Nephron progenitor cell (in vitro differentiated cells): ENCODE results near the gene EP300.
"Not testable (repeated sequence)": the region's sequence is repeated elsewhere in the genome, so short reads cannot be mapped to it uniquely, and the experiment has no call there.

Experiments
- DNase-seq: peaks from one replicate; pipeline ENCODE4 v3.0.0; 2021
- H3K27ac Mint-ChIP-seq: 2 replicates; pipeline ENCODE4 v1.8.0; 2021; ENCODE audit warnings: mild to moderate bottlenecking, moderate library complexity, mixed read lengths
- H3K27me3 Mint-ChIP-seq: 2 replicates; pipeline ENCODE4 v1.8.0; 2021; ENCODE audit warnings: mild to moderate bottlenecking, low read depth, mixed read lengths; ENCODE audit not compliant: poor library complexity
- H3K36me3 Mint-ChIP-seq: 2 replicates; pipeline ENCODE4 v1.8.0; 2021; ENCODE audit warnings: low read depth, mixed read lengths
- H3K4me1 Mint-ChIP-seq: 2 replicates; pipeline ENCODE4 v1.8.0; 2021; ENCODE audit warnings: mixed read lengths
- H3K4me3 Mint-ChIP-seq: 2 replicates; pipeline ENCODE4 v1.8.0; 2021; ENCODE audit warnings: mild to moderate bottlenecking, moderate library complexity, mixed read lengths
- H3K9me3 Mint-ChIP-seq: 2 replicates; pipeline ENCODE4 v1.8.0; 2021; ENCODE audit warnings: mild to moderate bottlenecking, moderate library complexity, mixed read lengths
- CTCF ChIP-seq: fragments of 200-600 bp; sonication (generic); IDR thresholded peaks from 2 replicates; pipeline ENCODE4 v1.5.0; 2021; ENCODE audit warnings: antibody characterized with exemption

The EP300 gene

GRCh38 chr22:41096391-41096790 lies 4.0 kb downstream of the EP300 start:
- Mint-ChIP-seq H3K27me3 (no peaks in the 10 kb centered on the region), H3K4me1 (peaks cover 38% of the 10 kb centered on the region), H3K27ac (peak overlapping the region; percentile 27), H3K9me3 (peaks cover 9% of the 10 kb centered on the region), H3K4me3 (peak overlapping the region; percentile 98), H3K36me3 (peaks cover 55% of the 10 kb centered on the region)
- no peak for TF ChIP-seq CTCF
- no peak for DNase-seq

- Mint-ChIP-seq H3K4me1 (peaks cover 38% of the 10 kb centered on the region), H3K4me3 (peak overlapping the region; percentile 2), H3K27me3 (no peaks in the 10 kb centered on the region), H3K9me3 (peaks cover 9% of the 10 kb centered on the region), H3K27ac (peak overlapping the region; percentile 11), H3K36me3 (peaks cover 60% of the 10 kb centered on the region)
- TF ChIP-seq CTCF: no peak
- DNase-seq: no peak
These were observed 4.4 kb downstream of the EP300 start for GRCh38 chr22:41096841-41097240.

GRCh38 chr22:41099036-41099435 lies 6.6 kb downstream of the EP300 start:
- Mint-ChIP-seq H3K9me3 (peaks cover 21% of the 10 kb centered on the region), H3K36me3 (peaks cover 82% of the 10 kb centered on the region), H3K4me3 (no peak overlapping the region), H3K27me3 (no peaks in the 10 kb centered on the region), H3K4me1 (peaks cover 31% of the 10 kb centered on the region), H3K27ac (no peak overlapping the region)
- DNase-seq: no peak
- no peak for TF ChIP-seq CTCF

- no peaks in the 10 kb centered on the region for H3K27me3 Mint-ChIP-seq
- H3K9me3 Mint-ChIP-seq: peaks cover 18% of the 10 kb centered on the region
- peaks cover 6% of the 10 kb centered on the region for H3K4me1 Mint-ChIP-seq
- peaks cover 69% of the 10 kb centered on the region for H3K36me3 Mint-ChIP-seq
- H3K4me3 Mint-ChIP-seq: no peak overlapping the region
- H3K27ac Mint-ChIP-seq: peak overlapping the region; percentile 50
- no peak for TF ChIP-seq CTCF
- DNase-seq: no peak
These were observed 14.0 kb downstream of the EP300 start for GRCh38 chr22:41106122-41106968.

- not testable (repeated sequence) for DNase-seq, H3K27me3 Mint-ChIP-seq, H3K4me3 Mint-ChIP-seq, H3K4me1 Mint-ChIP-seq
- Mint-ChIP-seq H3K9me3 (peaks cover 18% of the 10 kb centered on the region), H3K27ac (peak overlapping the region; percentile 42), H3K36me3 (peaks cover 66% of the 10 kb centered on the region)
These were observed 14.6 kb downstream of the EP300 start for GRCh38 chr22:41106969-41107325.

- H3K27me3 Mint-ChIP-seq: no peaks in the 10 kb centered on the region
- peaks cover 9% of the 10 kb centered on the region for H3K9me3 Mint-ChIP-seq
- H3K27ac Mint-ChIP-seq: no peak overlapping the region
- peaks cover 6% of the 10 kb centered on the region for H3K4me1 Mint-ChIP-seq
- H3K36me3 Mint-ChIP-seq: peaks cover 71% of the 10 kb centered on the region
- TF ChIP-seq CTCF: no peak
- H3K4me3 Mint-ChIP-seq: no peak overlapping the region
- DNase-seq: no peak
These were observed 18.6 kb downstream of the EP300 start for GRCh38 chr22:41110968-41111367.
